ENCODE results near the gene UCN3.

- TF ChIP-seq CTCF (conservative IDR thresholded peaks at IDR 0.05; ENCODE audit: low read depth, low read length) (no peak), SMC3 (IDR thresholded peaks at IDR 0.05; ENCODE audit: low read depth, low read length) (no peak), MAFK (IDR thresholded peaks at IDR 0.05; ENCODE audit: low read depth, low read length) (no peak), FOS (IDR thresholded peaks at IDR 0.05; ENCODE audit: low read depth, low read length) (no peak), RCOR1 (IDR thresholded peaks at IDR 0.05; ENCODE audit: insufficient replicate concordance, low read length) (no peak), POLR2A (IDR thresholded peaks at IDR 0.05; ENCODE audit: low read depth, low read length) (no peak), RFX5 (IDR thresholded peaks at IDR 0.05; ENCODE audit: low read depth, low read length) (no peak), CEBPB (IDR thresholded peaks at IDR 0.05; ENCODE audit: low read depth, low read length) (no peak), CHD1 (IDR thresholded peaks at IDR 0.05; ENCODE audit: low read depth, low read length) (no peak), MXI1 (IDR thresholded peaks at IDR 0.05; ENCODE audit: borderline replicate concordance, low read depth, low read length) (no peak), USF2 (IDR thresholded peaks at IDR 0.05; ENCODE audit: low read depth, low read length) (no peak), BHLHE40 (IDR thresholded peaks at IDR 0.05; ENCODE audit: low read depth, low read length) (no peak), RAD21 (IDR thresholded peaks at IDR 0.05; ENCODE audit: low read length) (no peak), MAZ (IDR thresholded peaks at IDR 0.05; ENCODE audit: borderline replicate concordance, low read depth, low read length) (no peak)
Observed at GRCh38 chr10:5395168-5395567, 30.4 kb downstream of the UCN3 start.
